ENCODE results near the gene ROR2.

The ROR2 gene

GRCh38 chr9:91809581-91810285, 140.3 kb downstream of the ROR2 start:
- no peak for TF ChIP-seq CTCF (IDR thresholded peaks at IDR 0.05; ENCODE audit: unreplicated experiment in 3 of 3)
- no peaks in the 10 kb centered on the region for H3K9me3 Mint-ChIP-seq

GRCh38 chr9:91807643-91808246, 142.3 kb downstream of the ROR2 start:
- peaks cover 9% of the 10 kb centered on the region for H3K27me3 Mint-ChIP-seq (ENCODE audit: low read depth)
- H3K27ac Mint-ChIP-seq, result no peak overlapping the region
- peaks cover 27% of the 10 kb centered on the region for H3K4me1 Mint-ChIP-seq
- no peak for TF ChIP-seq CTCF (IDR thresholded peaks at IDR 0.05; ENCODE audit: unreplicated experiment in 3 of 3)
- peaks cover 3% of the 10 kb centered on the region for H3K36me3 Mint-ChIP-seq (ENCODE audit: low read depth)
- no peak overlapping the region for H3K4me3 Mint-ChIP-seq
- H3K9me3 Mint-ChIP-seq, result no peaks in the 10 kb centered on the region

More at GRCh38 chr9:91809581-91810285, 140.3 kb downstream of the ROR2 start:
- Mint-ChIP-seq H3K27ac (no peak overlapping the region), H3K4me1 (peaks cover 35% of the 10 kb centered on the region), H3K4me3 (no peak overlapping the region), H3K36me3 (ENCODE audit: low read depth) (peaks cover 3% of the 10 kb centered on the region), H3K27me3 (ENCODE audit: low read depth) (peaks cover 6% of the 10 kb centered on the region)

GRCh38 chr9:91805031-91805430, 145.0 kb downstream of the ROR2 start:
- peaks cover 6% of the 10 kb centered on the region for H3K27me3 Mint-ChIP-seq (ENCODE audit: low read depth)
- H3K9me3 Mint-ChIP-seq, result no peaks in the 10 kb centered on the region
- peaks cover 20% of the 10 kb centered on the region for H3K4me1 Mint-ChIP-seq
- H3K27ac Mint-ChIP-seq, result no peak overlapping the region
- peaks cover 3% of the 10 kb centered on the region for H3K36me3 Mint-ChIP-seq (ENCODE audit: low read depth)
- no peak overlapping the region for H3K4me3 Mint-ChIP-seq
- TF ChIP-seq CTCF (IDR thresholded peaks at IDR 0.05; ENCODE audit: unreplicated experiment in 3 of 3), result no peak

DNA sequence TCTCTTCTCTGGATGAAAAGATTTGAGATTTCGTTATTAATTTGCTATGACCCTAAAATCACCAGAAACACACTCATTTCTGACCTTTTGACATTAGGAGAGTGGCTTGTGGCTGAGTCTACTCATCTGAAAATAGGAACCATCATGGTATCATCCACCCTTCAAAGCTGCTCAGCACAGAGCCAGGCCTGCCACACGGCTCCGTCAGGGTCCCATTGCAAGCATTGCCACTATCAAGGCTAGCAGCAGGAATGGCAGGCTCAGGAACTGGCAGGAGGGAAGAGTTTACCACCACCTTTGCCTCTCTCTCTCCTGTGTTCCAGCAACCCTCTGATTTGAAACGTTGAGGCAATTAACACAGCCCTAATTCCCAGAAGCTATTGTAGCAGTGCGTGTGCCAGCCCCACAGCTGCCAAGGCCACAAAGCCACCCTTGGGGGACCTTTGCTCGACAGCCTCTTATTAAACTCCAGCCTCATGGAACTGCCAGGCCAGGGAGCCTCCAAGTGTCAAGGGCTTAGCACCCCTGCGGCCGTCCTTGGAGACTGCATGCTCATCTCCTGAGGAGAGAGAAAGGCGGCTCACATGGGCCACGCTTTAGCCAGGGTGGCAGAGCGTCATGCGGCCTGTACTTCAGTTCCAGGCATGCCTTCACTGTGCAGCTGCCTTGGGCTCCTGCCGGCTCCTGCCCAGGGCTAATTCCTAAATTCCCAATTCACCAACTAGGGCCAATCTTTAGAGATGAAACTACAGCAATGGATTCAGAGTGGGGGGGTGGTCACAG, 145.9 kb downstream of the ROR2 start:
- Mint-ChIP-seq H3K9me3 (no peaks in the 10 kb centered on the region), H3K4me3 (no peak overlapping the region), H3K27me3 (ENCODE audit: low read depth) (peaks cover 8% of the 10 kb centered on the region), H3K36me3 (ENCODE audit: low read depth) (peaks cover 3% of the 10 kb centered on the region), H3K4me1 (peaks cover 25% of the 10 kb centered on the region), H3K27ac (no peak overlapping the region)
- no peak for TF ChIP-seq CTCF (IDR thresholded peaks at IDR 0.05; ENCODE audit: unreplicated experiment in 3 of 3)

DNA sequence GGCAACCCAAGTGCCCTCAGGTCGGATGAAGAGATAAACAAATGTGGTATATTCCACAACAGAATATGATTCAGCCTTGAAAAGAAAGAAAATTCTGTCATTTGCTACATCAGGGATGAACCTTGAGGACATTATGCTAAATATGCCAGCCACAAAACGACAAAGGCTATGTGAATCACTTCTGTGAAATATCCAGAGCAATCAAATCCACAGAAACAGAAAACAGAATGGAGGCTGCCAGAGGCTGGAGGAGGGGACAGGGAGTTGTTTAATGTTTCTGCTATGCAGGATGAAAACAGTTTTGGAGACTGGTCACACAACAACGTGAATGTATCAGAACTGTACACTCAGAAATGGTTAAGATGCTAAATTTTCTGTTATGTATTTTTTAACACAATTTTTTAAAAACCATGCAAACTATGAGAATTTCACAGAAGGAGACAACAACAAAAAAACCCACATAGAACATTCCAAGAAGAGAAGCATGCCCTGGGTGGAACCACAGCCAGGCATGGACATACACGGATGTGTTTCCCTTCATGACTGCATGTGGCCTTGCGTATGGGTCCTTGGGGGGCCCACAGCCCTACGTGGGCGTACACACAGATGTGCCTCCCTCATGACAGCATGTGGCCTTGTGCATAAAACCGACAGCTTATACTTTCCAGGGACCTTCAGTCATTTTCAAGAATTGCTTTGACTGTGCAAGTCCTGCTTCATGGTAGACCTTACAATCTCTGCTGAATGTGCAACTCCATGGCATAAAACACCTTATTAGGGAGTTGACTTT, 146.7 kb downstream of the ROR2 start:
- Mint-ChIP-seq H3K9me3 (no peaks in the 10 kb centered on the region), H3K27ac (peak overlapping the region in 1 of 3 experiments; percentile 21), H3K27me3 (ENCODE audit: low read depth) (peaks cover 11% of the 10 kb centered on the region), H3K4me1 (peaks cover 31% of the 10 kb centered on the region), H3K36me3 (ENCODE audit: low read depth) (peaks cover 3% of the 10 kb centered on the region), H3K4me3 (no peak overlapping the region)
- TF ChIP-seq CTCF (IDR thresholded peaks at IDR 0.05; ENCODE audit: unreplicated experiment in 3 of 3), result no peak
